Colonic mucosa (tissue), 4 donors: ENCODE measurements around the gene LHFPL6. TPM values are rescaled to one million over a fixed set of nuclear protein-coding genes. Genes with fewer than 3 reads are reported as not detected.

Source experiments
- DNase-seq: peaks from one replicate; pipeline ENCODE4 v3.0.0-alpha.2; 2020
- H3K27ac ChIP-seq: fragments of 200-600 bp; one replicate; pipeline ENCODE4 v1.8.0; 2021
- H3K27me3 ChIP-seq: fragments of 200-600 bp; one replicate; pipeline ENCODE4 v1.8.0; 2021
- H3K36me3 ChIP-seq: fragments of 200-600 bp; one replicate; pipeline ENCODE4 v1.8.0; 2021
- H3K4me1 ChIP-seq: fragments of 200-600 bp; one replicate; pipeline ENCODE4 v1.8.0; 2021; ENCODE audit warnings: mild to moderate bottlenecking
- H3K4me3 ChIP-seq: fragments of 200-600 bp; one replicate; pipeline ENCODE4 v1.8.0; 2021
- H3K9ac ChIP-seq, 2 donors: one replicate each; pipeline ENCODE4 v1.7.0; 2013; ENCODE audit warnings: control low read depth in 2 of 2, low read depth in 2 of 2, low read length in 2 of 2
- H3K9me3 ChIP-seq: fragments of 200-600 bp; one replicate; pipeline ENCODE4 v1.8.0; 2021
- CTCF ChIP-seq: fragments of 200-600 bp; IDR thresholded peaks from one replicate; pipeline ENCODE4 v1.8.0; 2022; ENCODE audit warnings: antibody characterized with exemption, mild to moderate bottlenecking
- intact Hi-C: fragments of 100-400 bp; cut with DNase I; formaldehyde crosslinking; loops from one replicate; pipeline ENCODE4 v1.14.1; 2022
- total RNA-seq, 2 donors: library from RNA; stranded (reverse); fragmentation: NEBNext Ultra II Directional in 1 of 2; extraction: Animal tissue kit (Norgen Biotek cat#: 25700) in 1 of 2; gene quantifications; one replicate each; pipeline ENCODE4 v1.2.1, GENCODE V29; 2021
- donor health status: healthy.
- donor health status: DM: no; HTN: no; CAD: no.
- donor health status: DM: no; HTN: no; CAD: no.

LHFPL6 gene
- total RNA-seq, 2 donors from 2014 or later: 4.3 to 10.1 TPM

DNA sequence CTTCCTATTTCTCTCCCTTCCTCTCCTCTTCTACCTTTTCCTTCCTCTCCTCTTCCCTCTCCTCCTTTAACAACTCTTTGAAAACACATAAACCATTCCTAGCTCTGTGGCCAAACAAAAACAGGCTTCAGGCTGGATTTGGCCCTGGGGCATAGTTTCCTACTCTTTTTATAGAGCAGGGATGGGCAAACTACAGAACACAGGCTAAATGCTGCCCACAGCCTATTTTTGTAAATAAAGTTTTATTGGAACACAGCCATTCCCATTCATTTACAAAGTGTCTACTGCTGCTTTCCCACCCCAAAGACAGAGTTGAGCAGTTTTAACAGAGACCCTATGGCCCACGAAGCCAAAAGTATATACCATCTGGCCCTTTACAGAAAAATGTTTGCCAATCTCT lies 35.4 kb downstream of the LHFPL6 start:
- Histone ChIP-seq H3K27ac (no peak overlapping the region), H3K4me1 (no peaks in the 10 kb centered on the region), H3K27me3 (no peaks in the 10 kb centered on the region), H3K9ac (no peak overlapping the region), H3K36me3 (no peaks in the 10 kb centered on the region), H3K9me3 (no peaks in the 10 kb centered on the region), H3K4me3 (no peak overlapping the region)
- no peak for TF ChIP-seq CTCF
- DNase-seq: no peak
- intact Hi-C loops: no loop called here

- Histone ChIP-seq H3K36me3 (no peaks in the 10 kb centered on the region), H3K9me3 (no peaks in the 10 kb centered on the region), H3K27ac (no peak overlapping the region), H3K4me1 (no peaks in the 10 kb centered on the region), H3K4me3 (no peak overlapping the region), H3K9ac (no peak overlapping the region), H3K27me3 (no peaks in the 10 kb centered on the region)
- no peak for TF ChIP-seq CTCF
- no peak for DNase-seq
- intact Hi-C loops: no loop called here
Measured at GRCh38 chr13:39566216-39566869, 36.6 kb downstream of the LHFPL6 start.

GRCh38 chr13:39565036-39565949 lies 37.7 kb downstream of the LHFPL6 start:
- no peaks in the 10 kb centered on the region for H3K36me3 ChIP-seq
- no peak overlapping the region for H3K27ac ChIP-seq
- H3K27me3 ChIP-seq: no peaks in the 10 kb centered on the region
- H3K4me1 ChIP-seq: no peaks in the 10 kb centered on the region
- H3K9me3 ChIP-seq: no peaks in the 10 kb centered on the region
- H3K4me3 ChIP-seq: no peak overlapping the region
- DNase-seq: no peak
- no peak for TF ChIP-seq CTCF
- intact Hi-C loops: no loop called here
- H3K9ac ChIP-seq: no peak overlapping the region

GRCh38 chr13:39563470-39563735 lies 39.6 kb downstream of the LHFPL6 start:
- no peak overlapping the region for H3K9ac ChIP-seq
- H3K4me1 ChIP-seq: no peaks in the 10 kb centered on the region
- H3K9me3 ChIP-seq: no peaks in the 10 kb centered on the region
- TF ChIP-seq CTCF: no peak
- DNase-seq: no peak
- no peaks in the 10 kb centered on the region for H3K27me3 ChIP-seq
- no peak overlapping the region for H3K4me3 ChIP-seq
- H3K27ac ChIP-seq: no peak overlapping the region
- intact Hi-C loops: no loop called here
- H3K36me3 ChIP-seq: no peaks in the 10 kb centered on the region

GRCh38 chr13:39561971-39562370 lies 41.0 kb downstream of the LHFPL6 start:
- Histone ChIP-seq H3K27ac (no peak overlapping the region), H3K4me1 (no peaks in the 10 kb centered on the region), H3K9me3 (no peaks in the 10 kb centered on the region), H3K4me3 (no peak overlapping the region), H3K27me3 (no peaks in the 10 kb centered on the region), H3K9ac (no peak overlapping the region), H3K36me3 (no peaks in the 10 kb centered on the region)
- TF ChIP-seq CTCF: no peak
- DNase-seq: no peak
- intact Hi-C loops: no loop called here
